HG03457 (cell line): Measurements from ENCODE around the gene IFNA21.
"Not testable (repeated sequence)": the region's sequence is repeated elsewhere in the genome, so short reads cannot be mapped to it uniquely, and the experiment has no call there.

Experiments used
- ATAC-seq: cut with Tn5 transposase; IDR thresholded peaks from one replicate; pipeline ENCODE4 v1.9.1; 2021; ENCODE audit warnings: moderate number of reproducible peaks; ENCODE audit not compliant: unreplicated experiment

IFNA21 gene

DNA sequence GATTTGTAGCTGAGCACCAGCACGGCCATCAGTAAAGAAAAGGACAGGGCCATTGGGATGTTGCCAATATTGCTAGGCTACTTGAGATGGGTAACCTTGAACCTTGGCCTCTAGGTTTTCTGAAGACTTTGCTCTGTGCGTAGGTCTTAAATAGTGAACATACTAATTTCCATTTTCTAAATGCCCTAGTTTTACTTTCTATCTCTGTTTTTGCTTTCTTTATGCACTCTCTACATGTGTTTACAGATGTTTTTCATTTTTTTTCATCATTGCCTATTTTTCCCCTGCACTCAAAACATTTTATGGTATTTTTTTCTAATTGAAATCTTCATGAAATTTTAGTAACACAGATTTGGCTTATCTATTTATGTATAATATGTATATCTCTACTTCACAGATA is at the start of gene IFNA21:
IFNA21 (minus strand) TSS at position 101 of the 400 bp plus-strand sequence; CDS start at position 53, 48 bp downstream.
- not testable (repeated sequence) for ATAC-seq

- not testable (repeated sequence) for ATAC-seq
Observed at GRCh38 chr9:21213411-21214326, 47.2 kb upstream of the IFNA21 start.

GRCh38 chr9:21212160-21212559 is 45.7 kb upstream of the IFNA21 start:
- not testable (repeated sequence) for ATAC-seq

- ATAC-seq: not testable (repeated sequence)
Observed at GRCh38 chr9:21210782-21211181, 44.3 kb upstream of the IFNA21 start.

- ATAC-seq: no peak
Observed at GRCh38 chr9:21210311-21210710, 43.9 kb upstream of the IFNA21 start.

DNA sequence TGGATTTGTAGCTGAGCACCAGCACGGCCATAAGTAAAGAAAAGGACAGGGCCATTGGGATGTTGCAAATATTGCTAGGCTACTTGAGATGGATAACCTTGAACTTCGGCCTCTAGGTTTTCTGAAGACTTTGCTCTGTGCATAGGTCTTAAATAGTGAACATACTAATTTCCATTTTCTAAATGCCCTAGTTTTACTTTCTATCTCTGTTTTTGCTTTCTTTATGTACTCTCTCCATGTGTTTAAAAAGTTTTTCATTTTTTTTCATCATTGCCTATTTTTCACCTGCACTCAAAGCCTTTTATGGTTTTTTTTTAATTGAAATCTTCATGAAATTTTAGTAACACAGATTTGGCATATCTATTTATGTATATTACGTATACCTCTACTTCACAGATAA is 40.6 kb upstream of the IFNA21 start, which contains the start of gene IFNA10:
IFNA10 (minus strand) TSS at position 101 of the 400 bp plus-strand sequence; CDS start at position 55, 46 bp downstream.
- ATAC-seq: not testable (repeated sequence)

GRCh38 chr9:21205204-21205603 is 38.7 kb upstream of the IFNA21 start:
- ATAC-seq: no peak

GRCh38 chr9:21202105-21202504 is 35.6 kb upstream of the IFNA21 start, which contains the start of gene IFNA7:
Gene IFNA7, minus strand, starts transcription at chr9:21202205. Its CDS starts 40 bp downstream, at chr9:21202165.
- not testable (repeated sequence) for ATAC-seq

GRCh38 chr9:21194867-21195776 is 28.7 kb upstream of the IFNA21 start:
- ATAC-seq: peak; percentile 87

DNA sequence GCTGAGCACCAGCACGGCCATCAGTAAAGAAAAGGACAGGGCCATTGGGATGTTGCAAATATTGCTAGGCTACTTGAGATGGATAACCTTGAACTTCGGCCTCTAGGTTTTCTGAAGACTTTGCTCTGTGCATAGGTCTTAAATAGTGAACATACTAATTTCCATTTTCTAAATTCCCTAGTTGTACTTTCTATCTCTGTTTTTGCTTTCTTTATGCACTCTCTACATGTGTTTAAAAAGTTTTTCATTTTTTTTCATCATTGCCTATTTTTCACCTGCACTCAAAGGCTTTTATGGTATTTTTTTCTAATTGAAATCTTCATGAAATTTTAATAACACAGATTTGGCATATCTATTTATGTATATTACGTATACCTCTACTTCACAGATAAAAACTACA is 21.0 kb upstream of the IFNA21 start, which contains the start of gene IFNA4:
IFNA4 (minus strand) TSS at position 101 of the 400 bp plus-strand sequence; CDS start at position 45, 56 bp downstream.
- not testable (repeated sequence) for ATAC-seq

DNA sequence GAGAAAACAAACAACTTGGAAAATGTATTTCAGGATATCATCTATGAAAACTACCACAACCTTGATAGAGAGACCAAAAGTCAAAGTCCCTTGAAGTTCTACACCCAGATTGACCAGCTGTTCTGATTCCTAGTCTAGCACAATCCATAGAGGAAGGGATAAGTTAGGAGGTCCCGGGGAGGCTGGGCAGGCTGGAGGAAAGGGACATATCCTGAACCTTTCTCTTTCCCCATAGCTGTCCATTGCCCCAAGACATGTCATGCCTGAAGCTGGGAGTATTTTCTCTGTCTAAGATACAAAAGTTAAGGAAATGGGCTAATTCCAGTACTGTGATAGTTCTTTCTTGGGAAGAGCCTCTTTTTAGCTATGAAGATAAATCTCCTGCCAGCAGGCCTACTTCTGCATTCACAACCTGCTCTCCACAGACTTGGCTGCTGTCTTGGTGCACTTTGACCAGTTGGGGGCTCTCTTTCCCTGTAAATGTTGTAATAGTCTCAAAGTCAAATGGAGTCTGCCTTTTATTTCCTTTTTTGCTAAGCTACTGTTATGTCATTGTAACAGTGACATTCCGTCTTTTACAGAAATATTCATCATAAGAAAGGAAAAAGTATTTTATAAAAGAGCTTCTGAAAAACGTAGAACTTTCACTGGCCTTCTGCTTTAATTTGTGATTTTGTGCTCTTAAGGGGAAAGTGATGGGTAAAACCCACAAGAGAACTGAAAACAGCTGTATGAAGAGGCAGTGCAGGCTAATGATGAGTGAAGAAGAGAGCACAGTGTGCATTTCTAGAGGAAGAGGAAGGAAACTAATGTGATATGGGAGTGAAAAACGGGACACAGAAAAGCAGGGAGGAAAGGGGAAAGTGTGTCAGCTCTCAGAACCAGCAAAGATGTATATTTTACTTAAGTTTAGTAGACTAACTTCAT is 16.6 kb upstream of the IFNA21 start:
- ATAC-seq: peak; percentile 90

DNA sequence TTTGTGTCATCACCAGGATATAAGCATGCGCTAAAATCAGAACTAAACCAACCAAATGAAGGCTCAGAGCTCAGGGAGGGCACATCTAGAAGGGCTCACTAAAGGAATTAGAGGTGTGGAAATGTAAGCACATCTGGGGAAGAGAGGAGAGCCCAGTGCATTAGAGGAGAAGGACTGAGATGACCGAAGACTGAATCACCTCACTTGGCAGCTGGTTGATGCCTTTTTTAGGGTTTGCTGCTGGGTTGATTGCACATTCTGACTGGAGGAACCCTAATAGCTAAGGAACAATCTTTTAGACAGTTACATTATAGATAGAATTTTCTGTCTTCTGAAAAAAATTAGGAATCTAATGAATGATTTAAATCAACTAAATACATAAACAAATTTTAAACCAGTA is 8.2 kb upstream of the IFNA21 start:
- no peak for ATAC-seq

GRCh38 chr9:21172156-21172555 is 5.7 kb upstream of the IFNA21 start:
- ATAC-seq: no peak

- no peak for ATAC-seq
Observed at GRCh38 chr9:21171351-21171750, 4.9 kb upstream of the IFNA21 start.

DNA sequence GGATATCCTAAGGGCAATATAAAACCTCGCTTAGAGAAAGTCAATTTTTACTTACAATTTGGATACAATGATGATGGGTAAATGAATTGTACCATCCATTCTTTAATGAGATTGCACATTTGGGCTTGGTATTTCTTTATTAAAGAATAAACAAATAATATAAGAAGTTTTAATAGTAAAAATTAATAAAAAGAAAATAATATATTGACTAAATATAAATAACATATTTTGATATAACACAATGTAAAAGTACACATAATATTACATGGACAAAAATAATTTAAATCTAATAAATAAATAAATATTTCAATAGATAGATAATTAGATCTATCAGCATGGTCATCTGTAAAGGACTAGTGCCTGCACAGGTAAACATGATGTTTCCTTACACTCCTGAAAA is 944 bp downstream of the IFNA21 start:
- no peak for ATAC-seq

DNA sequence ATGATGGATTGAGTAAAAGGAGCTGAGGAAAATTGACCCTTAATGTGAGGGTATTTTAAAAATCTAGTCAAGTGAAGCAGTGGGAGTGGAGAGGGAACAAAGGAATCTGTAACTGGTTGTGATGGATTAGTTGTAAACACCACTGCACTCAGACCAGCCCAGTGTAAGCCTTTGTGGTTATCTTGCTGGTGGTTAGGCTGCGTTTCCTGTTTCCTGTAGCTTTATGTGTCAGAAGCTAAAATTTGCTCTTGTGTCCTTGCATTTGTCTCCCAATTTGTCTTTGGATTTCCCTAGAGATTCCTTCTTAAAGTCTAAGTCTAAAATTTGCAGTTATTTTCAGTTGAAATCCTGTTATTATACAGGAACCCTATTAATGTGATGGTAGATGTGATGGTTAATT is 6.3 kb downstream of the IFNA21 start:
- ATAC-seq: peak; percentile 91

GRCh38 chr9:21155501-21155900 is 11.0 kb downstream of the IFNA21 start:
- no peak for ATAC-seq

- peak; percentile 75 for ATAC-seq
Observed at GRCh38 chr9:21154018-21154608, 12.3 kb downstream of the IFNA21 start.

DNA sequence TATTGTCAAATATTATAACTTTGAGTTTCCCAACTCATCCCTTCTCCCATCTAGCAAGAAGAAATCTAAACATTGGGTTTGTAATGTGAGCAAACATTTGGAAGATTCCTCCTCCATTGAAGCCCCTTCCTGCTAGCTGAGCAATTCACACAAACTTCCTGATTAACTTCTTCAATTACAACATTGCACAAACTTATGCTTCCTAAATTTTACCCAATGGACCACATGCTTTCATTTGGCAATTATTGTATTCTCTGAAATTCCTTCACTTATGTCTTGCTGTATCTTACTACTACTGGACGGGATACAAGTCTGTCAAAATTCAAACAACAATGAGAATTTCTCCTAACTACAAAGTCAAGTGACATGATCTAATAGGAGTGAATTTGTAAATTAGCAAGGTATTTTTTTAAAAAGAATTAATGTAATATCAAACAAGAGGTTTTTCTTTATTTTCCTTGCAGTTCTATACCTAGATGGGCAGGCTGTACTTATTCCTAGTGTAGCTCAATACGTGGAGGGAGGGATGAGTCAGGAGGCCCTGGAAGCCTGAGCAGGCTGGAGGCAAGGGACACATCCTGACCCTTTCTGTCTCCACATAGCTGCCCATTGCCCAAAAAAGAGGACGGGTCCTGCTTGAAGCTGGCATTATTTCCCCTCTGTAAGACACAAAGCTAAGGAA is 13.0 kb downstream of the IFNA21 start:
- peak; percentile 5 for ATAC-seq
